Activated T-cell treated with anti-CD3 and anti-CD28 coated beads for 1 hour (primary cell): ENCODE measurements around the gene DPP10.
"Not testable (repeated sequence)": the region's sequence is repeated elsewhere in the genome, so short reads cannot be mapped to it uniquely, and the experiment has no call there.

Source experiments
- DNase-seq: peaks from one replicate; pipeline ENCODE4 v3.0.0-alpha.2; 2020; ENCODE audit warnings: low read depth

The DPP10 gene

DNA sequence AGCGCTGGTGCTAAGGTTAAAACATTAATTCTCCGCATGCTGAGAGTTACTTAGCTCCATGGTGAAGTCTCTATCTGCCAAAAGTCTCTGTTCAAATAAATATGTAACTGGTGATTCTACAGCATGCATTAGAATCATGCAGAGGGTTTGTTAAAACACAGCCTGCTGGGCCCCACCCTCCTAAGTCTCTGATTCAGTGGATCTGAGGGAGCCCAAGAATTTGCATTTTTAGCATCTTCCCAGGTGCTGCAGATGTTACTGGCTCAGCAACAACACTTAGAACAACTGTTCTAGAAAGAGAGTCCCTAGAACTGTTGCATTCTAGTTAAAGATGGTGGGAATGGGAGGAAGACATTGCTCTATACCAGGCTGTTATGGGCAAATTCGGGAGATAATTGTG is 73.4 kb downstream of the DPP10 start:
- DNase-seq: no peak

DNA sequence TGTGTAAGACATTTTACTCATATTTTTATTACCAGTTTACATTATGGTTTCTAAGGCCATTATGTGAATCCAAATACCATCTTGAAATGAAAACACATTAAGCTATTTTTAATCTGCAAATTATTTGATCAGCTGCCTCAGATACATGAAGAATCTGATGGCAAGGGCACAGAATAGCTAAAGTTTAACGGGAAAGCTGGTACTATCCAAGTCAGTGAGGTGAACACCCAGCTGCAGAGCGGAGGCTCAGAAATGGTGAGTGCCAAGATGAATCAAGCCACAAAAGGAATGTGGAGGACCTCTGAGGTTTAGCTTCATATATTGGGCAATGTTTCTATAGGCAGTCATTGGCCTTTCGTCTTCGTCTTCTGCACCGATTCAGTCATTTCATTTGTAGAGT is 75.1 kb downstream of the DPP10 start:
- no peak for DNase-seq

DNA sequence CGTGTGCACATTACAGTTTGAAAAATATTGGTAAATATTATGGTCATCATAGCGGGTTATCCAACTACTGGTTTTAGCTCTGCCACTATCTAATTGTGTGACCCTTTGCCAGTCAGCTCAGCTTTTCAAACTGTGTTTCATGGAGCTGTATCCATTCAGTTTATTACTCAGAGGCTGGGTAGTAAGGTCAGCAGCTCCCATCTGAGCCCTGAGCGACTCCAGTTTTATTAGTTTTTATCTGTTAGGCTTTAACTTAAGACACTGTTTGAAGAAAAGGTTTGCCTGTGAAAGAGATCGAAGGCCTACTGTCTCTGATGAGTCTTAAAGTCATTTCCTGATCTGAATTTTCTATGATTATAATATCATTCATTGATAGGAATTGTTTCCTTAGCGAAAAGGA is 76.3 kb downstream of the DPP10 start:
- no peak for DNase-seq

DNA sequence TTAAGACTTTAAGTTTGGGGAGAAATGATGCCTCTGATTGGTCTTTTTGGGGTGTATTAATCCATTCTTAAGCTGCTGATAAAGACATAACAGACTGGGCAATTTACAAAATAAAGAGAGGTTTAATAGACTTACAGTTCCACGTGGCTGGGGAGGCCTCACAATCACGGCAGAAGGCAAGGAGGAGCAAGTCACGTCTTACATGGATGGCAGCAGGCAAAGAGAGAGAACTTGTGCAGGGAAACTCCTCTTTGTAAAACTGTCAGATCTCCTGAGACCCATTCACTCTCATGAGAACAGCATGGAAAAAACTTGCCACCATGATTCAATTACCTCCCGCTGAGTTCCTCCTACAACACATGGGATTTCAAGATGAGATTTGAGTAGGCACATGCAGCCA is 80.2 kb downstream of the DPP10 start:
- DNase-seq: not testable (repeated sequence)

DNA sequence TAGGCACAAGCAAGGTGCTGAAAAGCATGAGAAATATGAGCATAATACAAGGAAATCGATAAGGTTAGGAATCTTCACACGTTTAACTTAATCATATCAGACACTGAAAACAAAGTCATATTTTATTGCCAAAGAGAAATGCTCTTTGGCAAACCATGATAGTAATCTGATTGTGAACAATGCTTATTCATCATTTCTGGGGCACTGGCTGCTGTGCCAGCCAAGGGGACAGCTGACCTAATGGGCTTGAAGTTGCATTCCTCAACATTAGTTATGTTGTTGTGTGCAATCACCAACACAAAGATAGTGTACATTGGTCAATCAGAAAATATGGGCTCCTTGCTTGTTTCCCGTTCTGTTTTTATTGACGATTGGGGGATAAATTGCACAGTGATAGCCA is 83.5 kb downstream of the DPP10 start:
- no peak for DNase-seq

DNA sequence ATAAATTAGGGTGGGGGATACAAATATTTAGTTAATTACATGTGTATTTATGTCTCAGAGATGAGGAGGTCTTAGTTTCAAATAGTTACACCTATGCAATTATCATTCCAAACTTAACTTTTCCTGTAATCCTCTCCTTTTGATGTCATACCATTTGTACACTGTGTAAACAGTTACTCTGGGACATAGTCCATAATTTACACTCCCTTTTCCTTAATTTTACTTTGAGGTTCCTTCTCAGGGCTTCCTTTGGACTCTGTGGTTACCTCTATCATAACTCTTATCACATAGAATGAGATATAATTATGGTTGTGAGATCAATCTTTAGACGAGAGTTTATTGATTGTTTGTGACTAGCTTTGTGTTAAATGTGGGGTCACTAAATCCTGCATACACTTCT is 84.4 kb downstream of the DPP10 start:
- no peak for DNase-seq

DNA sequence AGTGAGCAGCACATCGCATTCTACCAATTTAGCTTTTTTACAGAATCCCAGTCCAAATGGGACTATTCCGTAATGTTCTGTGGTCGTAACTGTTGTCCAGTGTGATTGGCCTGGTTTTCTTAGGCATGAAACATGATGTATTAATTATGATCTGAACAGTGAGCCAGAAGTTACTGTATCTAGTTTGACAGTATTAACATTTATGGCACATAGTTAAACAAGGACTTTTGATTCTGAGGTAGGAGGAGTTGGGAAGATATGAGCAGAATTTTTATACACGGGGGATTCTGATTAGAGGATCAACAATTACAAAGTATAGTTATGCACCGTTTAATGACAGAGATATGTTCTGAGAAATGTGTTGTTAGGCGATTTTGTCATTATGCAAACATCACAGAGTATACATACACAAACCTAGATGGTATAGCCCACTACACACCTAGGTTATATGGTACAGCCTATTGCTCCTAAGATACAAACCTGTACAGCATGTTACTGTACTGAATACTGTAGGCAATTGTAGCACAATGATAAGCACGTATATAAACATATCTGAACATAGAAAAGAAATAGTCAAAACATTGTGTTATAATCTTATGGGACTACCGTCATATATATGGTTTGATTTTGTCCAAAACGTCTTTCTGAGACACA is 85.0 kb downstream of the DPP10 start:
- no peak for DNase-seq

DNA sequence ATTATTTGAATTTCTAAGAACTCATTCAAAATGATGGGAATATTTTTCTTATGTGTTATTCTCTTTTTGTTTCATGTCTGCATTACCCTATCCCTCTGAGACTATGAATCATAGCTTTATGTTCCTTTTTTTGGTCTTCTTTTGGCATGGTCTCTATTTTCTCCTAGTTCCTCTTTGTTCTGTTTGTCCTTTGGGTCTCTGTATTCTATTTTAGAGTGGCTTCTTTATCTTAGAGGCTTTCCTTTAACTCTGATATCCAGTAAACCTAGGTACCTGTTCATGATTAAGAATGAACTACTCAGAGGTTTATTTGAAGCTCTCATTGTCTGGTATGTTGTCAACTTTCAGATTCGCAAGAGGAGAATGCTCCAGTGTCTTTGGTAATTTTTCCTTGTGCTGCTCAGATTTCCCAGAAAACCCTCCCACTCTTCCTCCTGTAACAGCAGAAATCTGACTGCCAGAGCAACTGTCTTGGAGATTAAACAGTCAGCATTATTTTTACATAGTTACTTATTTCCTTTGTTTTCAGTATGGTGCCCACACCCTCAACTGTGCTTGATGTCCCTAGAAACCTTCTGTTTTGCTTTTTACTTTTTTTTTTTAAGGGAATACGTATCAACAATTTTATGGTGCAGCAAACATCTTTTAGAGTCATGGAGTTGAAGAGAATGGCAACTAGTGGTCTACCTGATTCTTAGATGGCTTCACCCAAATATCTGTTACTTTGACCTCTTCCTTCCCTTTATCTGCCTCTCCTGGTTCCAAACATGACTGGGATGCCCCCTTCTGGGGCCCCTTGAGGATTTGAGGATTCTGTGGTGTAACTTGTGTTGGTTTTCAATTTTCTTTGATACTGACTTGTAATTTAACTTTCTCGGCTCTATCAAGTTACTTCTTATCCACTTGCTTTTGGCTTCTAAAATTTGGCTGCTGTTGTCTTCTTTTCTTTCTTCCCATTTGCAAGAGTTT is 92.0 kb downstream of the DPP10 start:
- no peak for DNase-seq

DNA sequence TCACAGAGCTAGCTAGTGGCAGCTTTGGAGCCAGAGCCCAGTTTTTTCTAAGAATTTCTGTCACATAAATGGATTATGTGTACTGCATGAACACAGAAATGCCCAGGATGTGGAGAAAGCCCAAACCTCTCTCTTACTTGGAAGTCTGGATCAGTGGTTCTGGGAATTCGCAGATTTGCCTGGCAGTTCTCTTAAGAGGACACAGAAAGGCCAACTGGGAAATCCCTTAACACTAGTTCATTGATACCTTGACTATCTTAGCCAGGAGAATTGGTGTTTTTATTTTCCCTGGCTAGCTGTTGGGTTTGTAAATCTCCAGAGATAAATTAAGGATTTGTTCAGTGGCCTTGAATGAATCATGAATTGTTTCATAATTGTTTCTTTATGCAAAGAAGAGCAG is 95.3 kb downstream of the DPP10 start:
- DNase-seq: no peak

DNA sequence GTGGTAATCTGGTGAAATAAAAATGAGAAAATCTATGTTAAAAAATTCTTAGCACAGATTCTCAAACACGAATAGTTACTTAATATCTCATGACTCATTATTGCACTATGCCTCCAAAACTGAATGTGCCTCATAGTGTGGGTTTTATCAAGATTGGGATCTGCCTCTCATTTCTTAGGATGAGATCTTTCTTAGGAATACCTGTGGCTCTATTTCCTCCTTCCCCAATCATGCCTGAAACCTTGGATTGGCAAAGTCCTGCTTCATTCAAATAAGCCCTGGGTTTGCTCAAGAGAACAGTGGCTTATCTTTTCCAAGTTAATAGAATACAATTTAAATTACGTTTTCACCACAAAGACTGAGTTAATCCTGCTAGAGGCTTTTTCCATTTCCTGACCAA is 100.3 kb downstream of the DPP10 start:
- no peak for DNase-seq

DNA sequence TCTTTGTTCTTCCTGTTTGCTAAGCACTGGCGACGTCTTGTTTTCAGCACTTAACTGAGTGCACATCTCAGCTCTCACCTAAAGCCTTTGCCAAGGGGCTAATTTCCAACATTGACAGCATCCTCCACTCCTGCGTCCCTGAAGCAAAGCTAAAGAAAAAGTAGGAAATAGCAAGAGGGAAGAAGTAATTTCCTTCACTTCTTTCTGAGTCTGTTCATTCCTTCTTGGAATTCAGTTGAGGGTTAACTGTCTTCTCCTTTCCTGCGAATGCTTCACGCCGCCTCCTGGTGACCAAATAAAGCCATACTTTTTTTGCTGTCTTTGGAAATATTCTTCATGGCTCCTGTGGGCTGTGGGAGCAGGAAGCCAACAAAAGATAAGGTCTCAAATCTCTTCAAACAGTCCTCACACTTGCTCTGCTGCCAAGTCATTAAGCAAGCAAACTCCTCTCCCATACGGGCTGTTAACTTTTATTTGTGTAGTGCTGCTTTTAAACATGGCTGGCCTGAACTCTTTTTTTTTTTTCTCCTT is 100.9 kb downstream of the DPP10 start:
- no peak for DNase-seq

DNA sequence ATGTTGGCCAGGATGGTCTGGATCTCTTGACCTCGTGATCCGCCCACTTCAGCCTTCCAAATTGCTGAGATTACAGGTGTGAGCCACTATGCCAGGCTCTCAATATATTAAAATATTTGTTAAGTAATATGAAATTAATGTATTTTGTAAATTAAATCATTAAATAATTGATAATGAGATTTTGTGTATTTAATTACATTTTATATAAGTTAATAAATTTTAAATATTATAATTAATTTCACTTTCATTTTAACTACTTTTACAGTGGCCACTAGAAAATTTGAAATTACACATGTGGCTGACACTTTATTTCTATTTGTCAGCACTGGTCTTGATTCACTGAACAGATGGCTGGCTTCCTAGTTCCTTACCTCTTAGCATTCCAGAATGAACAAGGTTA is 102.6 kb downstream of the DPP10 start:
- no peak for DNase-seq

DNA sequence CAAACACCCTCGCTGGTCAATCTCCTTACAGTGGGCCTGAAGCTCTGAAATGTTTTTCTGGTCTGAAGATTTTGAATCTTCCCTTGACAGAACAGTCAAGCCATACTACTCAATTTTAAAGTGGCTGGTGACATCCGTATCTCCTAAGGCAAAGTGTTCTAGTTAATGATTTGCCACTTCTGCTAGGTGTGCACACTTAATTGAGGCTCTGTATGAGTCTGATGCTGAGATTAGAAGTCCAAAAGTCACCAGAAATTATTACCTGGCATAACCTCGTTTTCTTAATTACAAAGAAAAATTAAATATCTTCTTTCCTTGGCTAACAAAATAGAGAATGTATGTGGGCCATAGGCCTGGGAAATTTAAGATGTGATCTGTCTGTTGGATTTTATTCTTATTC is 104.1 kb downstream of the DPP10 start:
- no peak for DNase-seq

DNA sequence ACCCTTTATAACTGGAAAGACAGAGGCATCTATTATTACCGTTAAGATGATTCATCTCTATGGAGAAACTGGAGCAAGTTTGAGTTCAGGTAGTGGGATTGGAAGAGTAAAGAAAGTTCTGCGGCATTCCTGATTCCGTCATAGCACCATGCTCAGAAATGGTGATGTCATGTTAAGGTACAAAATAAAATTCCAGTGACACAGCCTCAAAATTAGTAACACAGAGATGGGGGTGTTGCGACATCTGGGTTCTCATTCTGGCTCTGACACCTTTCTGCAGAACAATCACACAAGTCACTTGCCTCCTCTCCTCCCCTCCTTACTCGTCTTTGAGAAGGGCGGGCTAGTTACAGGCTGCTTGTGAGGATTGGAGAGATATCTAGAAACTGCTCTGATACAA is 105.7 kb downstream of the DPP10 start:
- DNase-seq: no peak

DNA sequence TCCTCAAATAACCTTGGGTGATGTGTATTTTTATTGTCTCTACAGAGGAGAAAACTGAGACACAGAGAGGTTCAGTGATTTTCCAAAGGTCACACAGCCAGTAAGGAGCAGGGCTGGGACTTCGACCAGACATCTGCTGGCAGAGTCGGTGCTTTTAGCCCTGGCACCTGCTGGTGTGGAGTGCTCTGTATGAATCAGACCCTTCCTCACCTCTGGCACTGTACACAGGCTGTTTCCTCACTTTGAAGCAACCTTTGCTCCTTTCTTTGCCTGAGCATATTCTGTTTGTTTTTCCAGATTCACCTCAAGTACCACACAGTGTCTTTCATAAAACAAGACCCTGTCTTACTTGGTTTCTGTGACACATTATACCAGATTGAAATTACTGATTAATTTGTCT is 107.9 kb downstream of the DPP10 start:
- DNase-seq: no peak

DNA sequence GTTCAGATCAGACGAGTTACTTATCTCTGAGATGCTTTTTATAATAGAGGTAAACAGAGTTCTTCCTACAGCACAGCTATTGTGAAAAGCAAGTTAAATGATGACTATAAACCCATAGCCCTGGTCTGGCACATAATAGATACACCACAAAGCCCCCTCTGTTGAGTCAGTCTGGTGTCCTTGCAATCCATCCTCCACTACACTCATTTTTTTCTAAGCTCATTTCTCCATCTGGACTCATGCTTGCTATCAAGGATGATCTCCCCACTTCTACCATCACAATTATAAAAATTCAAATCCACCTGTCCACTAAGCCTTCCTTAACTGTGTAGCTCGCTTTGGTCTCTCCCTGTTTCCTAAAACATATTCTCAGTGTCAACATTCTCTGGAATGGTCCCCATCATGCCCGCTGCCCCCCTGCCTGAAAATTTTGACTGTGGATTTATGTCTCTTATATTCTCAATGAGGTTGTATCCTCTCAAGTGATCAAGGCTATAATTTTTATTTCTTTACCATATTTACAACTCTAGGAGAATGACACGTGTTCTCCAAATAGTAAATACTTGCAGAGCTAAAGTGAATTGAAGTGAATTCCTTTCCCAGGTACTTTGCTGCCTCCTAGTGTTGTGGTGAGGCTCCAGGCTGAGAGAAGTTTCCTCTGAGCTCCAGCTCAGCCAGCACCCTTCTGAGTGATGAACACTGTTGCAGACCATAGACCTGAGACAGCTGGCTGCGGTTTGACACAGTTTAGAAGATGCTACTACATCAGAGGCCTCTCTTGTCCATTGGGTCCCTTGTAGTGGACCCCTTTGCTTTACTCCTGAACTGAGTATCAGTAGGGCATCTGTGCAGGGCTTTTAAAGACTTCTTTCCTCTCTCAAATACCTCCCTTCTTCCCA is 108.7 kb downstream of the DPP10 start:
- DNase-seq: no peak

DNA sequence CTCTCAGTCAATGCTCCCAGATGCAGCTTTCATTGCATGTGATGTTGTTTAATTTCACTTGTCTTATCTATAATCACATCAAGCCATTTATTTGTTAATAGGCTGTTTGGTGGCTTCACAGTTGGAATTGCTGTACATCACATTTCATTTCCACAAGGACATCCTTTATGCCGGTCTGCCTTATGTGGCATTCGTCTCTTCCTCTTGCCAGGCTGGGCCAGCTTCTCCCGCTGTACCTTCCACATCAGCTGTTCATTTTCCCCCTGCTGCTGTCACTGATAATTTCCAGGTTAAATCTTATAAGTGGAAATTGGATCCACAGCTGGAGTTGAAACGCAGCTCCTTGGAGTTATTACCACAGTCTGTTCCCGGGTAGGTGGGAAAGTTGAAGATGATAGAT is 110.6 kb downstream of the DPP10 start:
- DNase-seq: no peak

DNA sequence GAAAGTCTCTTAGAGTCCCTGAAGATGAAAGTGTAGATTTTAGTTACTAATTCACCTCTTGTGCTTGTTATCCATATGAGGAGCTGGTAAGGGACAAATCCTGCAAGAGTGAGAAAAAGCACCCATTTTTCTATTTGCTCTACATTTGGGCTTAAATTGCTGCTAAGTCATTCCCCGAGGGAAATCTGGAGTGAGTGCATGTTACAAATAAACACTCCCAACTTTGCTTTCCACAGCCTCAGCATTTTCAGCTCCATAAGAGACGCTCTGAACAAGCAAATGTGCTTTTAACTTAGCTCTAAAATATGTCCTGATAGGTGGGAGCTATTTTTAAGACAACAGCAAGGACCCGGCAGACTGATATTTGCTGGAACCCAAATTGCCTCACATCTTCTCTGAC is 126.7 kb downstream of the DPP10 start:
- DNase-seq: no peak

DNA sequence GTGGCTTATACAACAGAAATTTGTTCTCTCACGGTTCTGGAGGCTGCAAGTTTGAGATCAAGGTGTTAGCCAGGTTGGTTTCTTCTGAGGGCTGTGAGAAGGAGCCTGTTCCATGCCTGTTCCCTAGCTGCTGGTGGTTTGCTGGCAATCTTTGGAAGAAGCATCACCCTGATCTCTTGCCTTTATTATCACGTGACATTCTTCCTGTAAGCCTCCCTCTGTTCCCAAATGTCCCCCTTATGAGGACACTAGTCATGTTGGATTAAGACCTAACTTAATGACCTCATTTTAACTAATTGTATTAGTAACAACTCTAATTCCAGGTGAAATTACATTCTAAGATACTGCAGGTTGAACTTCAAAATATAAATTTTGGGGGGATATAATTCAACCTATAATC is 135.2 kb downstream of the DPP10 start:
- no peak for DNase-seq

DNA sequence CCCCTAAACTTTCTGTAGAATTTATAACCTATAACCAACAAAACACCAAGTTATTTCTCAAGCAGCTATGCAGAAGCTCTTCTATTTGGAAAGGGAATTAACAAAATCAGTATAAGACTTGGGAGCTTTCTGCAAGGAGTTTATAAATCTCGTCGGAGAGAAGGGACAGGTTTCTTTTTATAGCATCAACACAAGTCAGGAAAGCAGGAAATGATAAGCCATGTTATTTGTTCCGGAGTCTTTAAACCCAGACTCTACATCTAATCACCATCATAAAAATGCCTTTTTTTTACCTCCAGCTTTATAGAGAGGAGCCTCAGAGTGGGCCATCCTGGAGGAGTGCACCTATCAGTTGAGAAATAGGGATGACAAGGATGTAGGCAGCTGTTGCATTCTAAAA is 137.1 kb downstream of the DPP10 start:
- DNase-seq: no peak

DNA sequence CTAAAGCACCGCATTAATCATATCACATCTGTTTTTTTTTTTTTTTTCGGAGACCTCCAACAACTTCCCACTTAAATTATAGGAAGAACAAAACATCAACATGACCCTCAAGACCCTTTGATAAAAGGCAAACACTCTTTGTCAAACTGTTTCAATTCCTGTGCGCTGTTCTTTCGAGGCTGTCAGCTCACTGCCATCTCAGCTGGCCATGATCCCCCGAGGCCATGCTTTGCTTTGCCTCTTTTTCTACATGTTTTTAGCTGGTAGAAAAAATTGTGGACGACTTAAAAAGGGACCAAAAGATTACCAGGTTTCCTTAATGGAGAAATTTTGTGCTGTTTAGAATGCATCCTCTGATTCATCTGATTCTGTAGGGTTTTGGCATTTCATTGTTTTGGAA is 138.2 kb downstream of the DPP10 start:
- no peak for DNase-seq

DNA sequence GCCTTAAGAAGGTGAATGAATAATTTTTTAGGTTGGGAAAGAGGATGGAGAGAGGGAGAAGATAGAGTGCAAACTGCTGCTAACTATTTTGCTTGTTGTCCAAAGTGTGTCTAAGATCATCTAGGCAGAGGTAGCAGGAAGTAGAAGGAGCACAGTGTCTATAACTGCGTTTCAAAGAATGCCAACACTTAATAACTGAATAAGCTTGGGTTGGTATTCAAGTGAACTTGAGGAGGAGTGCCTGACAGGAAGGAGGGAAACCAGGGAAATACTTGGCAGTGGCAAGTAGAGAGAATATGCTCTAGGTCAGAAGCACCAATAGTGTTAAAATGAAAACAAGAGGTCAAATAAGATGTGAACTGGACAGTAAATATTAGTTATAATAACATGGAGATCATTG is 155.9 kb downstream of the DPP10 start:
- no peak for DNase-seq
